Measurements from ENCODE around the gene SPRYD4. TPM values are rescaled to one million over a fixed set of nuclear protein-coding genes. Genes with fewer than 3 reads are reported as not detected.
A peak's percentile ranks its signal among the peaks of the same experiment; 100 is the strongest.

The SPRYD4 gene
- total and polyA plus RNA-seq, 9 of the 15 experiments (the other 6 are each of a cell fraction or from before 2014, with no cell fraction given) = 1.8 to 4.7 (median 2.8) TPM

DNA sequence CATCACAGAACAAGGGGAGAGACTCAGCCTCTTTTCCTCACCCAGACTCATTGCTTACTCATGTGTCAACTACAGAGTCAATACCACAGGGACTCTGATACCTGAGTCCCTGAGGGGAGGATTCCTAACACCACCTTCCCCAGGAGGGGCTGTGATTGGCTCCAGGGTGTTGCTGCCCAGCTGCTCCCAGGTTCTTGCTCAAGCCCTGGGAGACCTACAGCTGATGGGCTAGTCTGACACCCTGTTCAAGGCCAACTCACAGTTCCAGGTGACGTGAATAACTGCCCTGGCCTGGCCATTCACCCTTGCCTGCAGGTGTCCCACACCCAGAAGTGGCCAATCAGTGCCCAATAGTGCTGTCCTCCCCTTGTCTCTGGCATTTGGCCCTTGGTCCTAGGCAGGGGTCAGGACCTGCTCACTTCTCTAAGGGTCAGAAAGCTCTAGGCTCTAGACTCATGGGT is 8.6 kb downstream of the SPRYD4 start:
- no TSS peak for BruUV-seq (replicated peaks)
- 45% methylated on average over 1 of the region's 1 CpG for WGBS (ENCODE audit: insufficient coverage, low coverage, missing lambda C conversion rate)

More for the DNA sequence above, 8.6 kb downstream of the SPRYD4 start:
- H3K9me3 ChIP-seq (replicated peaks; ENCODE audit: control insufficient read depth, insufficient read depth, low read depth, low read length) = no peaks in the 10 kb centered on the region
- FAIRE-seq (no peak), DNase-seq (ENCODE audit: extremely low read depth in 1 of 4, low spot score in 3 of 4) (no peak), ATAC-seq (peak; percentile 16; the same call in 2 of the 3 replicates)
- TF ChIP-seq SMARCC2 (IDR thresholded peaks at IDR 0.05; ENCODE audit: low read depth) (no peak), ZNF232 (CRISPR knock-in tag; IDR thresholded peaks at IDR 0.05) (no peak), NFYB (IDR thresholded peaks at IDR 0.05; ENCODE audit: extremely low read depth, insufficient read length) (no peak), MTF1 (CRISPR knock-in tag; IDR thresholded peaks at IDR 0.05; ENCODE audit: borderline replicate concordance) (no peak), NBN (IDR thresholded peaks at IDR 0.05; ENCODE audit: low read depth) (no peak), ZNF24 (IDR thresholded peaks at IDR 0.05) (no peak), HNRNPH1 (optimal IDR thresholded peaks at IDR 0.05; ENCODE audit: low read depth, low read length) (no peak), POLR2AphosphoS5 (IDR thresholded peaks at IDR 0.05; ENCODE audit: control insufficient read depth, insufficient read depth, low read depth, low read length) (no peak), HDAC6 (IDR thresholded peaks at IDR 0.05; ENCODE audit: low read depth, low read length) (no peak), NCOA2 (IDR thresholded peaks at IDR 0.05; ENCODE audit: partially characterized antibody in 2 of 2) (no peak), YBX1 (IDR thresholded peaks at IDR 0.05) (no peak)
- TF ChIP-seq, protein P1, sequence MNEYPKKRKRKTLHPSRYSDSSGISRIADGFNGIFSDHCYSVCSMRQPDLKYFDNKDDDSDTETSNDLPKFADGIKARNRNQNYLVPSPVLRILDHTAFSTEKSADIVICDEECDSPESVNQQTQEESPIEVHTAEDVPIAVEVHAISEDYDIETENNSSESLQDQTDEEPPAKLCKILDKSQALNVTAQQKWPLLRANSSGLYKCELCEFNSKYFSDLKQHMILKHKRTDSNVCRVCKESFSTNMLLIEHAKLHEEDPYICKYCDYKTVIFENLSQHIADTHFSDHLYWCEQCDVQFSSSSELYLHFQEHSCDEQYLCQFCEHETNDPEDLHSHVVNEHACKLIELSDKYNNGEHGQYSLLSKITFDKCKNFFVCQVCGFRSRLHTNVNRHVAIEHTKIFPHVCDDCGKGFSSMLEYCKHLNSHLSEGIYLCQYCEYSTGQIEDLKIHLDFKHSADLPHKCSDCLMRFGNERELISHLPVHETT (CRISPR knock-in tag; conservative IDR thresholded peaks at IDR 0.05 in 1 of 2, IDR thresholded peaks at IDR 0.05 in 1 of 2) = no peak
- in situ Hi-C loops (cut with MboI) = no loop called here
- H3K9ac ChIP-seq (ENCODE audit: insufficient read depth in 1 of 2, low read depth in 2 of 2, low read length in 2 of 2) = no peak overlapping the region; a peak in 1 of 4 replicates
- intact Hi-C loops (cut with micrococcal nuclease) = no loop called here
- H3K4me1 ChIP-seq (replicated peaks in 1 of 2; ENCODE audit: control insufficient read depth in 2 of 2, insufficient read depth in 2 of 2, low read length in 2 of 2) = peaks cover 0 to 4% of the 10 kb centered on the region in 2 experiments; a peak in 2 of 5 replicates
- no peak overlapping the region for H2AFZ ChIP-seq (ENCODE audit: low read depth, low read length)
- H3K79me2 ChIP-seq (ENCODE audit: control insufficient read depth, insufficient read depth, low read length) = no peaks in the 10 kb centered on the region
- 0 out of 2 replicates have a peak, but pooled peaks cover 8% of the 10 kb centered on the region for H4K20me1 ChIP-seq (replicated peaks; ENCODE audit: control insufficient read depth, insufficient read depth, low read length)
- no peak overlapping the region for H3K27ac ChIP-seq (ENCODE audit: extremely low read depth, low read depth, low read length)
- ChIA-PET CTCF (ENCODE audit: low intra/inter-chr PET ratio) (no interaction called here), POLR2A (interaction anchor here (0.6 kb wide), 1 partner anchor 270 kb away, joined by 5 read pairs; no protein-coding TSS in a partner anchor)
- H3K27me3 ChIP-seq (ENCODE audit: control insufficient read depth in 2 of 2, insufficient read depth in 2 of 2, low read length in 2 of 2) = no peaks in the 10 kb centered on the region
- no peak overlapping the region for H3K4me3 ChIP-seq
- H3K36me3 ChIP-seq (ENCODE audit: control insufficient read depth, insufficient read depth, low read length) = 0 out of 3 replicates have a peak, but pooled peaks cover 3% of the 10 kb centered on the region
- H3K9me1 ChIP-seq (ENCODE audit: control insufficient read depth, insufficient read depth, low read length) = peaks cover 5% of the 10 kb centered on the region
- no peak overlapping the region for H3K4me2 ChIP-seq (ENCODE audit: insufficient read depth, low read length)

Data from K562 (cell line).